Activated T-helper 2 cell treated with anti-CD3 and anti-CD28 coated beads, Interferon-gamma antibody, Interleukin-2, Interleukin-4, amounts not matched to agents 10 μg/mL and 5 μg/mL and 100 μg/mL, durations not matched to agents 14 hours and 24 hours and 36 hours (primary cell): ENCODE measurements around the gene CCDC170. TPM values are rescaled to one million over a fixed set of nuclear protein-coding genes. Genes with fewer than 3 reads are reported as not detected.

Experiments used
- DNase-seq: peaks from one replicate; pipeline ENCODE4 v3.0.0; 2021; ENCODE audit warnings: low spot score
- H3K27ac Mint-ChIP-seq: one replicate; pipeline ENCODE4 v1.8.0; 2021; ENCODE audit warnings: mixed read lengths
- H3K27me3 Mint-ChIP-seq: one replicate; pipeline ENCODE4 v1.8.0; 2021; ENCODE audit warnings: low read depth, mixed read lengths
- H3K36me3 Mint-ChIP-seq: one replicate; pipeline ENCODE4 v1.8.0; 2021; ENCODE audit warnings: low read depth, mixed read lengths
- H3K4me1 Mint-ChIP-seq: one replicate; pipeline ENCODE4 v1.8.0; 2021; ENCODE audit warnings: low read depth, mixed read lengths
- H3K4me3 Mint-ChIP-seq: one replicate; pipeline ENCODE4 v1.8.0; 2021; ENCODE audit warnings: low read depth, mild to moderate bottlenecking, moderate library complexity, mixed read lengths
- H3K9me3 Mint-ChIP-seq: one replicate; pipeline ENCODE4 v1.8.0; 2021; ENCODE audit warnings: mixed read lengths
- intact Hi-C: fragments of 100-400 bp; cut with micrococcal nuclease; formaldehyde crosslinking; loops from one replicate; pipeline ENCODE4 v1.15.1; 2023
- total RNA-seq: library from RNA; stranded (reverse); gene quantifications from 2 replicates; pipeline ENCODE4 v1.2.3, GENCODE V29; 2022

The CCDC170 gene
- total RNA-seq, 1 donor from 2014 or later, result not detected

DNA sequence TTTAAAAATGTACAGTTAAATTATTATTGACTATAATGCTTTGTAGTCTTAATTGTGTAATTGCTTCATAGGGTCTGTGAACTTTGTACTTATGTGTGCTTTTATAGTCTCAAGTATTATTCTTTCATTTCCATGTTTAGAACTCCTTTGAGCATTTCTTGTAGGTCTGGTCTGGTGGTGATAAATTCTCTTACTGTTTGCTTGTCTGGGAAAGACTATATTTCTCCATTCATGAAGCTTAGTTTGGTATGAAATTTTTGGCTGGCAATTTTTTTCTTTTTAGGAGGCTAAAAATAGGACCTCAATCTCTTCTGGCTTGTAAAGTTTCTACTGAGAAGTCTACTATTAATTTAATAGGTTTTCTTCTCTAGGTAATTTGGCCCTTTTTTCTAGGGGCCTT lies 67.4 kb downstream of the CCDC170 start:
- H3K4me1 Mint-ChIP-seq, result no peaks in the 10 kb centered on the region
- intact Hi-C loops, result no loop called here
- no peak overlapping the region for H3K4me3 Mint-ChIP-seq
- DNase-seq, result no peak
- peaks cover 47% of the 10 kb centered on the region for H3K9me3 Mint-ChIP-seq
- no peaks in the 10 kb centered on the region for H3K36me3 Mint-ChIP-seq
- no peak overlapping the region for H3K27ac Mint-ChIP-seq
- H3K27me3 Mint-ChIP-seq, result no peaks in the 10 kb centered on the region

DNA sequence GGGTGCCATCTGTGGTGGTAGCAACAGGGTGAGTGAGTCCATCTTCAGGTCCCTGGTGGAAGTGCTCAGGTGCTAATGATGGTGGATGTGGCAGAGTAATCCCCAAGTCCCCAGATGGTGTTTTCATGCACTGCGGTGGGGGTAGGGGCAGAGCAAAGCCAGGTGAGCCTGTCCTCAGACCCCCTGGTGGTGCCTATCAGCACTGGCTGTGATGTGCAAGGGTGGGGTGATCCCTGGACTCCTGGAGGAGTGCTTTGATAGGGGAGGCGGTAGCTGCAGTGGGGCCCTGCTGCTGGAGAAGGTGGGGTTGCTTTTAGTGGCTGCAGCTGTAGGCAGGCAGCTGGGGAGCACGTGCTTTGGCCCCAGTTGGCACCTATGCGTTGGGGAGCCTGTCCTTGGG lies 70.8 kb downstream of the CCDC170 start:
- DNase-seq, result no peak
- peaks cover 2% of the 10 kb centered on the region for H3K27me3 Mint-ChIP-seq
- peaks cover 41% of the 10 kb centered on the region for H3K9me3 Mint-ChIP-seq
- H3K4me1 Mint-ChIP-seq, result peaks cover 2% of the 10 kb centered on the region
- no peak overlapping the region for H3K27ac Mint-ChIP-seq
- H3K4me3 Mint-ChIP-seq, result no peak overlapping the region
- intact Hi-C loops, result no loop called here
- no peaks in the 10 kb centered on the region for H3K36me3 Mint-ChIP-seq

DNA sequence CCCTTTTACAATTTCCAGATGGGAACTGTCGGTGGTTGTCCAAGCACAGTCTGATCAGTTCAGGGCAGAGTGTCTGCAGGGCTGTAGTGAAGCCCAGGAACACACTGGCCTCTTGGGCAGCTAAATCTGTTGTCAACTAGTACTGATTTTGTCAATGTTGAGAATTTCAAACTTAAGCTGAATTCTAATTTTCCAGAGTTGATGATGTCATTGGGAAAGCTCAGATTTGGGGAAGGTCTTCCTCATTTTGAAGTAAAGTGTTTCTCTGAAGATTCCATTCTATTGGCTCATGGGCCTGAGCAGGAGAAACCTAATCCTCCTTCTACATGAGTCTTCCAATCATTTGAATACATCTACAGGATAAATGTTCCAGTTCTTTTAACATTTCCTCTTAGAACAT lies 72.1 kb downstream of the CCDC170 start:
- peaks cover 29% of the 10 kb centered on the region for H3K9me3 Mint-ChIP-seq
- H3K4me3 Mint-ChIP-seq, result no peak overlapping the region
- H3K36me3 Mint-ChIP-seq, result no peaks in the 10 kb centered on the region
- DNase-seq, result no peak
- H3K4me1 Mint-ChIP-seq, result peaks cover 2% of the 10 kb centered on the region
- intact Hi-C loops, result no loop called here
- no peak overlapping the region for H3K27ac Mint-ChIP-seq
- peaks cover 2% of the 10 kb centered on the region for H3K27me3 Mint-ChIP-seq

DNA sequence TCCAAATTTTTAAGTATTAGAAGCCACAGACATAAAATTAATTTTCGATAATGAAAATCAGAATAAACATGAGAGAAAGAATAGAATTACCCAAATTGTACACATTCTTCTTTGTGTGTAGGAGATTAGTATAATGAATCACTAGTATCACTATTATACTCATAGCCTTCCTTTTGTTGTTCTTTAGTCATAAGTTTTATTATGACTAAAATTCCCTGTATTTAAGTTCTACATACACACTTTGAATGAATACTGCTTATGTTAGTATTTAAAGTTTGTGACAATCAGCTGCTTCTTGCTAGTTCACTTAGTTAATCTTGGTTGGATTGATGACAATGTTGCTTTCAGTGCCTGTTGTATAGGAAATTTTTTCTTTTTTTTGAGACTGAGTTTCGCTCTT lies 72.7 kb downstream of the CCDC170 start:
- H3K4me3 Mint-ChIP-seq, result no peak overlapping the region
- peaks cover 2% of the 10 kb centered on the region for H3K4me1 Mint-ChIP-seq
- H3K27ac Mint-ChIP-seq, result no peak overlapping the region
- DNase-seq, result no peak
- intact Hi-C loops, result no loop called here
- H3K9me3 Mint-ChIP-seq, result peaks cover 24% of the 10 kb centered on the region
- H3K36me3 Mint-ChIP-seq, result no peaks in the 10 kb centered on the region
- H3K27me3 Mint-ChIP-seq, result peaks cover 2% of the 10 kb centered on the region

DNA sequence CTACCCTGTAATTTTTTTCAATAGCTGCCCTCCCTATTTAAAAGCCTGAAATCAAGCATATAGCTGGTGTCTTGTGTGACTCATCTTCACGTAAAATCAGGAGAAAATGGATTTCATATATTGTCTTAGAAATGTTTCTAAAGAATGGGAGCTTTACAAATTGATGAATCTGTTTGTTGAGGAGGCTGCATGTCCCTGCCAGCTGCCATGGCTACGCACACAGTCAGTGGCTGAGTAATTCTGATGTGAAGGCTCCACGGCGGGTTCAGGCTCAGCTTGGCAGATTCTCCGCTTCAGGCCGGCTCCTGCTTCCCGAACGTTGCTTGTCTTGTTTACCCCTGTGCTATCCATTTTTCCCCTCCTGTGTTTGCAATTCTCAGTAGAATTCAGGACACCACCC lies 82.8 kb downstream of the CCDC170 start:
- Mint-ChIP-seq H3K4me3 (no peak overlapping the region), H3K36me3 (no peaks in the 10 kb centered on the region), H3K27me3 (peaks cover 5% of the 10 kb centered on the region), H3K27ac (no peak overlapping the region), H3K4me1 (no peaks in the 10 kb centered on the region), H3K9me3 (no peaks in the 10 kb centered on the region)
- intact Hi-C loops, result no loop called here
- no peak for DNase-seq

DNA sequence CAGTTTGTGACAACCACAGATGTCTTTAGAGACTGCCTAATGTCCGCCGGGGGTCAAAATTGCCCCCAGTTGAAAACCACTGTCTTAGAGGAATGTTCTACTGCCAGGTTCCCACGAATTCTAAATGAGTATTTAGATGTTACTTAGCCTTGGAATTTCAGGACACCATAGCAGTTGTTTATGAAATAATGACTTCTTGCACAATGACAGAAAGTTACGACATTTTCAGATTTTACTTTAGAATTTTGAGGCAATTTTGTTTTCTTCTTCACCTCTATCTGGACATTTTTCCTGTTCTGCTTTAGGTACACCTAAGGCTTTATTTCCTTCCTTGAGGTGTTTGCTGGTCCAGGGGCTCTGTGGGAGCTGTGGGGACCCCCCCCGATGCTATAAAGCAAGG lies 83.4 kb downstream of the CCDC170 start:
- H3K4me3 Mint-ChIP-seq, result no peak overlapping the region
- H3K27ac Mint-ChIP-seq, result no peak overlapping the region
- H3K36me3 Mint-ChIP-seq, result no peaks in the 10 kb centered on the region
- peaks cover 3% of the 10 kb centered on the region for H3K27me3 Mint-ChIP-seq
- no peaks in the 10 kb centered on the region for H3K4me1 Mint-ChIP-seq
- intact Hi-C loops, result no loop called here
- H3K9me3 Mint-ChIP-seq, result no peaks in the 10 kb centered on the region
- DNase-seq, result no peak

DNA sequence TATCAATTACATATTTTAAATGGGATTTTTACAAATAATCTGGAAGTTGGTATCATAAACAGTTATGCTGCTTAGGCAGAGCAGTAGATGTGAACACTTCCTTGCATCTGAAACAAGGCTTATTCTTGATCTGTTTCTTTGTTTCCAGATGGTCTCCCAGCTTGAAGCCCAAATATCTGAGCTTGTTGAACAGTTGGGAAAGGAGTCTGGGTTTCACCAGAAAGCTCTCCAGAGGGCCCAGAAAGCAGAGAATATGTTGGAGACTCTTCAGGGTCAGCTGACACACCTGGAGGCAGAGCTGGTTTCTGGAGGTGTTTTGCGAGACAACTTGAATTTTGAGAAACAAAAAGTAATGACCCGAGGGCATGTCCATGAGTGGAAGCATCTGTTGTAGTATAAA lies 91.9 kb downstream of the CCDC170 start:
- no peaks in the 10 kb centered on the region for H3K9me3 Mint-ChIP-seq
- intact Hi-C loops, result no loop called here
- DNase-seq, result no peak
- H3K27me3 Mint-ChIP-seq, result peaks cover 5% of the 10 kb centered on the region
- H3K4me3 Mint-ChIP-seq, result no peak overlapping the region
- no peaks in the 10 kb centered on the region for H3K36me3 Mint-ChIP-seq
- H3K27ac Mint-ChIP-seq, result no peak overlapping the region
- no peaks in the 10 kb centered on the region for H3K4me1 Mint-ChIP-seq

DNA sequence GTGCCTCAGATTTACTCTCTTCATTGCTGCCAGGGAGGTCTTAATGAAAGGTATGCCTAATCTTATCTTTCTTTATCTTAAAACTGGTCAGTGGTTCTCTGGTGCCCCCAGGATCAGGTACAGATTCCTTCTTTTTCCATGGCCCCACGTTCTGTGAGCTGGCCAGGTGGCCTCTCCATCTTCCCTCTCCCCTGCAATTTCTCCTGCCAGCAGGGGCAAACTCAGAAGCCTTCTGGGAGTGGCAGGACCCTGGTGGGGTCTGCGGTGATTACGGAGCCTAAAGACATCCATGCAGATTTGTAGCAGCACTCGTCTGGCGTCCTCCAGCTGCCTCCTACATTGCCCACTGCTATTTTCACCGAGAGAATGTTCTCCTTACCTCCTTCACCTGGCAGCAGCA lies 95.8 kb downstream of the CCDC170 start:
- Mint-ChIP-seq H3K27ac (no peak overlapping the region), H3K9me3 (peaks cover 6% of the 10 kb centered on the region), H3K27me3 (peaks cover 2% of the 10 kb centered on the region), H3K4me1 (no peaks in the 10 kb centered on the region), H3K36me3 (no peaks in the 10 kb centered on the region), H3K4me3 (no peak overlapping the region)
- no peak for DNase-seq
- intact Hi-C loops, result no loop called here

DNA sequence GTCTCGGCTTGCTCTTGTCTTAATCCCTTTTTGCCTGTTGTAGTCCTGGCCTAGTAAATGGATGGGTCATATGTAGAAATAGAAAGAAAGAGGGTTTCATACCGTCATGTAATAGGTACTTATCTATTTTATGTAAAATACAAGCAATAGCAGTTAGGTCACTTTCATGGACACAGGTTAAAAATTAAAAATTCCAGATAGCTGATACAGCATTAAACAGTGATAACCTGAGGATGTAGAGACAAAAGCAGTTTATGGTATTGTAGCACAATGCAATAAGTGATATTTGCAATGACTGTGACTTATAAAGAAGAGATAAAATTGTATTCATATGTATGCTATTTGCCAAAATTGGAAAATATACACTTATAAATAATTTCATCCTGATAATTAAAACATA lies 96.9 kb downstream of the CCDC170 start:
- no peaks in the 10 kb centered on the region for H3K4me1 Mint-ChIP-seq
- no peak overlapping the region for H3K4me3 Mint-ChIP-seq
- no peak overlapping the region for H3K27ac Mint-ChIP-seq
- peaks cover 6% of the 10 kb centered on the region for H3K9me3 Mint-ChIP-seq
- H3K27me3 Mint-ChIP-seq, result peaks cover 2% of the 10 kb centered on the region
- intact Hi-C loops, result no loop called here
- DNase-seq, result no peak
- no peaks in the 10 kb centered on the region for H3K36me3 Mint-ChIP-seq

DNA sequence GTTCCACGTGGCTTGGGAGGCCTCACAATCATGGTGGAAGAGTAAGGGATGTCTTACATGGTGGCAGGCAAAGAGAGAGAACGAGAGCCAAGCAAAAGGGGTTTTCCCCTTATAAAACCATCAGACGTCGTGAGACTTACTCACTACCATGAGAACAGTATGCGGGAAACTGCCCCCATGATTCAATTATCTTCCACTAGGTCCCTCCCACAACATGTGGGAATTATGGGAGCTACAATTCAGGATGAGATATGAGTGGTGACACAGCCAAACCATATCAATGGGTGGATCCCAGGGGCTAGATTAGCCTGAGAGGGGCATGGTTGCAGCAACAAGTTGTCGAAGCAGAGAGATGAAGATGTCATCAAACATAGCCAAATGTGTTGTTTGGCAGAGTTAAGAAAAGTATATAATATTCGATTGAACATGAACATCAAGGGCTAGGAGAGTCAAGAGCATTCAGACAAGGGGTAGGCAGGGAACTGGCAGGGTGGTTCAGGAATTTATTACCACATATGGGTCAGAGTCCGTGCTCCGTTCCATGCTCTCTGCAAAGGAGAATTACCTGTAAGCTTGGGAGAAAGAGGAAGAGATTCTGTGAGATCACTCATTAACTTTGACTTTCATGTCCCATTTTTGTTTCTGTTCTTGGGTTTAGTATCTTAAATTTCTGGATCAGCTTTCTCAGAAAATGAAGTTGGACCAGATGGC lies 98.8 kb downstream of the CCDC170 start:
- Mint-ChIP-seq H3K4me3 (no peak overlapping the region), H3K27ac (no peak overlapping the region), H3K36me3 (no peaks in the 10 kb centered on the region), H3K4me1 (no peaks in the 10 kb centered on the region), H3K27me3 (peaks cover 2% of the 10 kb centered on the region), H3K9me3 (peaks cover 6% of the 10 kb centered on the region)
- no peak for DNase-seq
- intact Hi-C loops, result no loop called here

DNA sequence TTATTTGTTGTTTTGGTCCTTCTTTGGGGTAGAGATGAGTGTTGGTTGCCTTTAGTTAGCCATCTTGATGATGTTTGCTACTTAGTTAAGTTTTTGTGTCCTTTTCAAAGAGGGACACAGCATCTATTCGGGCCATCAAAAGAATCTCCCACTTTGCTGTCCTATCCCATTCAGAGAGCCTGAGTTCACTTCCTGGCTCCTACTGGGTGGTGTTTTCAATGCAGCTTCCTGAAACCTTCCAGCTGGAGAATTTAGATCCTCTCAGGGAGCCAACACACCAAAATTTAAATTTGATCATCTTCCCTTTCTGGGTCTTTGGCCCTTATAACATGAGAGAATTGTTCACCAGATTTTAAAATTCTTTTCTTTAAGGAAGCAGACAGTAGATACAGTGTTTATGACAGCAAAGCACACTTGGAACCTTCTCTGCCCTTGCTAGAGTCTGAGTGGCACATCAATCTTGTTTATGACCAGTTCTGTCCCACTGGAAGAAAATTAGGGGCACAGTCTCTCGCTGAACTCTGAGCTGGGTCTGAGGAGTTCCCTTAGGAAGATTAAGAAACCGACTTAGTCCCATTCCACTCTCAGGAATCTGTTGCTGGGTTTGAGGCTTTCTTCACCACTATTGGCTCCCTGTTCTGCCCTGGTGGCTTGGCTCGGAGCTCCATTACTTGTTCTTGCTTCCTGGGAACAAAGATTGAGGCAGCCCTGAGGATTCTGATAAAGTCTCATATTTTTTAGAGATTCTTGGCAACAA lies 115.5 kb downstream of the CCDC170 start:
- Mint-ChIP-seq H3K27me3 (peaks cover 10% of the 10 kb centered on the region), H3K27ac (no peak overlapping the region), H3K4me3 (no peak overlapping the region), H3K4me1 (no peaks in the 10 kb centered on the region), H3K9me3 (no peaks in the 10 kb centered on the region), H3K36me3 (no peaks in the 10 kb centered on the region)
- no peak for DNase-seq
- intact Hi-C loops, result no loop called here

DNA sequence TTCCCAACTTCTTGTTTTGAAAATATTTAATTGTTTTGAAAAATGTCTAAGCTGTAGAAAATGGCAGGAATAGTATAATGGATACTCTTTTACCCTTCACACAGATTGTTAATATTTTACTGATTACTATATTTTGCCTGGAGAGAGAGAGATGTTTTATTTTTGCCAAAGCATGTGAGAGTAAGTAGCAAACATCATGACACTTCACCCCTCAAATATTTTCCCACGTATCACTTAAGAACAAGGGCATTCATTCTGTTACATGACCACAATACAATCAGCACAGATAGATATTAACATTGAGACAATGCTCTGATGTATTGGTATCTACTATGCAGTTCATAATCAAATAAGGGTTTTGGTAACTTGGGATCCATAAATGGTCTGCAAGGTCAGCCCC lies 116.5 kb downstream of the CCDC170 start:
- Mint-ChIP-seq H3K9me3 (no peaks in the 10 kb centered on the region), H3K36me3 (no peaks in the 10 kb centered on the region), H3K27ac (no peak overlapping the region), H3K27me3 (peaks cover 15% of the 10 kb centered on the region), H3K4me3 (no peak overlapping the region), H3K4me1 (no peaks in the 10 kb centered on the region)
- intact Hi-C loops, result no loop called here
- DNase-seq, result no peak

DNA sequence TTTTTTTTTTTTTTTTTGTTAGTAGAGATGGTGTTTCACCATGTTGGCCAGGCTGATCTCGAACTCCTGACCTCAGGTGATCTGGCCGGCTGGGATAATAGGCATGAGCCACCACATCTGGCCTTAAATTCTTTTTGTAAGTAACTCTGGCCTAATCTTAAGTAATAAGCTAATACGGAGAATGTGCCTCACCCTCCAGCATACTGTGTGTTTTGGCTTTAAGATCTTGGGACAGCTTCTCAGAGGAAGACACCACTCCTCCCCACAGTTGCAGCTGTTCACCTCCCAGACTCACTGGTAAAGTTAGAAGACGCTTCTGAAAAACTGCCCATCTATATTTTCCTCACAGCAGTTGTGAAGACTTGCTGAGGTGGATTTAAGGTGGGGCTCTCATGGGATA lies 120.8 kb downstream of the CCDC170 start:
- Mint-ChIP-seq H3K36me3 (no peaks in the 10 kb centered on the region), H3K4me1 (no peaks in the 10 kb centered on the region), H3K4me3 (no peak overlapping the region), H3K27ac (no peak overlapping the region), H3K27me3 (peaks cover 10% of the 10 kb centered on the region), H3K9me3 (no peaks in the 10 kb centered on the region)
- intact Hi-C loops, result no loop called here
- no peak for DNase-seq
